ENCODE measurements around the gene CETN2. TPM values are rescaled to one million over a fixed set of nuclear protein-coding genes. Genes with fewer than 3 reads are reported as not detected.

Gene CETN2
- 29.9 and 44.4 TPM in 2 replicates for total RNA-seq

DNA sequence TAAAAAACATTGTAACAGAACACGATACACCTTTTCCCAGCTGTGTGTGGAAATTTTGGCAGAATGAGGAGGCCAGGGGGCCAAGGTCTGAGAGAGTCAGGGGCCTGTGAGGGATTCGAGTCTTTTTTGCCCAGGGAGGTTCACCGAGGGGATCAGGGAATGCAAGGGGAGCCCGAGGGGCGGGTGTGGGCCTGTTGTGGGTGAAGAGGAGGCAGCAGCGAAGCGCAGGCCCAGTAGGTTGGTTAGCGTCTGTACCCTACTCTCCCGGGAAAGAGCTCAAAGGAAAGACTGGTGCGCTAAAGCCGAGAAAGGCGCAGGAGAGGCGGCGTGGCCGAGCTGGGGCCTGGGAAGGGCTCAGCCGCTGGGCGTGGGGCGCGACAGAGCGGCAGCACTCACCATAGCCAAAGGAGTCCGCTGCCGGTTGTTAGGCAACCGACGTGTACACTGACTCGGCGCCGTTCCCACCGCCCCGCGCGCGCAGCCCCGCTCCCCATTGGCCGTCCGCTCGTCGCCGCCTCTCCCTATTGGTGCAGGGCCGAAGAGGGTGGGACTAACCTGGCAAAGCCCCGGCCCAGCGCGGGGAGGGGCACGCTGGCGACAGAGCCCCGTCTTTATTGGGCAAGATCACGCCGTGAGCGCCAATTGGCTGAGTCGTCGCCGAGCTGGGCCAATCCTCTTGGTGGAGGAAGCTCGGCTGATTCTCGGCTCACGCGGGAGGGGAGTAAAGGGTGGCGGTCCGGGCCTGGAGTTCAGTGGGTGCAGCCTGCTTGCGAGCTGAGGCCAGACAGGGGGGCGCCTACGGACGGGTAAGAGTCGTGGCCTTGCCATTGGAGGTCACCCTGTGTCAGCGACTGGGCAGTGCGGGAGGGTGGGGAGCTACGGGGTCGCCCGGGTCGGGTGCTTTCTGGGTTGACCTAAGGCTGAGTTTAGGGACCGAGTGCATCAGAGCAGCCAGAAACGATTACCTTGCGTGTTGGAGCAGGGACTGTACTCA is at the start of gene CETN2, which contains the start of gene NSDHL:
Gene CETN2, minus strand, starts transcription at position 446 of the 994 bp plus-strand sequence. Its CDS starts 47 bp downstream, at position 399.
Gene NSDHL, plus strand, starts transcription at position 752 of the 994 bp plus-strand sequence. CDS start 15,262 bp downstream, outside the sequence.

Other genes starting within 250 kb of the CETN2 start
- gene GABRQ, start 192.9 kb downstream of the CETN2 start, total RNA-seq: 0.16 and 0.24 TPM in 2 replicates
- gene MAGEA3, start 132.0 kb downstream of the CETN2 start, total RNA-seq: not detected in 2 replicates
- not detected in 2 replicates for gene CSAG2, start 121.5 kb downstream of the CETN2 start, total RNA-seq
- gene MAGEA2B, start 116.1 kb downstream of the CETN2 start, total RNA-seq: not detected in 2 replicates
- not detected in 2 replicates for gene CSAG1, start 97.0 kb downstream of the CETN2 start, total RNA-seq
- not detected in 2 replicates for gene MAGEA12, start 97.0 kb downstream of the CETN2 start, total RNA-seq
- gene MAGEA2, start 76.9 kb downstream of the CETN2 start, total RNA-seq: not detected in 2 replicates
- not detected in 2 replicates for gene CSAG3, start 71.5 kb downstream of the CETN2 start, total RNA-seq
- not detected in 2 replicates for gene MAGEA6, start 61.1 kb downstream of the CETN2 start, total RNA-seq
- 18.2 and 24.5 TPM in 2 replicates for gene NSDHL, start 306 bp upstream of the CETN2 start, total RNA-seq
- gene ZNF185, start 67.3 kb upstream of the CETN2 start, total RNA-seq: 7.8 and 14.3 TPM in 2 replicates
- not detected in 2 replicates for gene PNMA5, start 163.4 kb upstream of the CETN2 start, total RNA-seq
- gene PNMA3, start 225.7 kb upstream of the CETN2 start, total RNA-seq: 0.12 TPM in 1 of 2 replicates, not detected in the other
- 2.4 and 4.4 TPM in 2 replicates for gene PNMA6A, start 241.7 kb upstream of the CETN2 start, total RNA-seq